Lower leg skin (tissue), 3 donors: ENCODE data around the gene NOL4.

Experiments
- CTCF ChIP-seq, 3 donors: fragments of 450-650 bp; IDR thresholded peaks; one replicate each; pipeline ENCODE4 v1.5.1; 2016; ENCODE audit warnings: antibody characterized with exemption in 3 of 3, mild to moderate bottlenecking in 3 of 3, moderate library complexity in 2 of 3
- POLR2A ChIP-seq, 2 donors: fragments of 450-650 bp; IDR thresholded peaks; one replicate each; pipeline ENCODE4 v1.6.1; 2016 to 2017; ENCODE audit warnings: antibody characterized with exemption in 2 of 2, mild to moderate bottlenecking in 1 of 2, moderate library complexity in 1 of 2

DNA sequence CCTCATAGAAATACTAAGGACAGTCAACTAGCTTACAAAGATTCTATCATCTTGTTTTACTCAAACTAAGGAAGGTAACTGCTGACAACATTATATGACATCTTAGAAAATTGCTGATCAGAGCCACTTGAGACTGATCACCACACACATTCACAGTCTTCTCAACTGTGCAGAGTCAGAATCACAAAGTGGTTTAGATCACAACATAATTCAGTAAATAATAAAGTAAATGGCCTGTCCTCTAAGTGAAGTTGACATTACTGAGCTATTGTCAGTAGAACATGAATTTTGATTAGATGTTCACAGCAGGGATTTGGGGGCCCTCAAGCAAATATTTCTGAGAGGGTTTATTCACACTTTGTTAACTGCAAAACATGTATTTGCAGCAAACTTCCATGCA is 28.5 kb downstream of the NOL4 start:
- TF ChIP-seq CTCF (IDR thresholded peaks at IDR 0.05) = no peak
- TF ChIP-seq POLR2A (IDR thresholded peaks at IDR 0.05) = no peak
